SU-DHL-6 (cell line): ENCODE results near the gene TWSG1.

ENCODE experiments used
- H2AFZ ChIP-seq: fragments of 200-600 bp; sonication (generic); 2 replicates; pipeline ENCODE4 v1.6.1; 2014; ENCODE audit warnings: low read depth, mild to moderate bottlenecking, moderate library complexity, mixed read lengths, antibody characterized with exemption, low read length; ENCODE audit not compliant: severe bottlenecking
- H3F3A ChIP-seq: fragments of 200-600 bp; shearing (Covaris generic); 2 replicates; pipeline ENCODE4 v1.6.0; 2016; ENCODE audit warnings: antibody characterized with exemption, mild to moderate bottlenecking; ENCODE audit not compliant: insufficient read depth
- H3K27ac ChIP-seq: fragments of 200-600 bp; sonication (generic); 2 replicates; pipeline ENCODE4 v1.5.1; 2016; ENCODE audit warnings: low read depth, mild to moderate bottlenecking, low read length, moderate library complexity, mixed read lengths
- H3K27me3 ChIP-seq: fragments of 200-600 bp; sonication (generic), shearing (Covaris generic); 2 replicates; pipeline ENCODE4 v1.6.0; 2014; ENCODE audit warnings: mild to moderate bottlenecking, low read length
- H3K36me3 ChIP-seq: fragments of 200-600 bp; sonication (generic); 2 replicates; pipeline ENCODE4 v1.6.1; 2014; ENCODE audit warnings: mild to moderate bottlenecking, low read length, mixed read lengths
- H3K4me2 ChIP-seq: fragments of 300-600, 200-600 bp; shearing (Covaris generic), sonication (generic); 2 replicates; pipeline ENCODE4 v1.6.0; 2014; ENCODE audit warnings: low read length, low read depth, mild to moderate bottlenecking; ENCODE audit not compliant: poor library complexity, severe bottlenecking
- H3K4me3 ChIP-seq: fragments of 200-600 bp; sonication (generic); 2 replicates; pipeline ENCODE4 v1.5.1; 2014; ENCODE audit warnings: antibody characterized with exemption, low read length, mild to moderate bottlenecking, mixed read lengths; ENCODE audit not compliant: insufficient read depth, poor library complexity, severe bottlenecking
- H3K79me2 ChIP-seq: fragments of 200-600 bp; sonication (generic); 2 replicates; pipeline ENCODE4 v1.6.1; 2014; ENCODE audit warnings: mild to moderate bottlenecking, low read length, moderate library complexity; ENCODE audit not compliant: insufficient read depth
- H3K9ac ChIP-seq: fragments of 200-600 bp; sonication (generic); 2 replicates; pipeline ENCODE4 v1.7.0; 2014; ENCODE audit warnings: mild to moderate bottlenecking, low read length
- H3K9me2 ChIP-seq: fragments of 200-600 bp; sonication (generic); replicated peaks from 2 replicates; pipeline ENCODE4 v1.6.1; 2014; ENCODE audit warnings: low read length; ENCODE audit not compliant: insufficient read depth
- H3K9me3 ChIP-seq: fragments of 200-600 bp; sonication (generic); 2 replicates; pipeline ENCODE4 v1.6.1; 2014; ENCODE audit warnings: low read length, mixed read lengths; ENCODE audit not compliant: insufficient read depth
- H4K20me1 ChIP-seq: fragments of 200-600 bp; sonication (generic); 2 replicates; pipeline ENCODE4 v1.6.1; 2014; ENCODE audit warnings: low read depth, mild to moderate bottlenecking, antibody characterized with exemption, low read length, moderate library complexity, mixed read lengths
- CTCF ChIP-seq: fragments of 200-600 bp; sonication (generic); IDR thresholded peaks from one replicate; pipeline ENCODE4 v1.5.1; 2017; ENCODE audit warnings: antibody characterized with exemption, mild to moderate bottlenecking, low read length, moderate library complexity; ENCODE audit not compliant: insufficient read depth, poor library complexity, severe bottlenecking
- EZH2phosphoT487 ChIP-seq: fragments of 200-600 bp; sonication (generic), shearing (Covaris generic); conservative IDR thresholded peaks from 2 replicates; pipeline ENCODE4 v1.6.1; 2018; ENCODE audit warnings: mild to moderate bottlenecking, antibody characterized with exemption, low read length, moderate library complexity, mixed read lengths

The TWSG1 gene

GRCh38 chr18:9410515-9410914 is 75.9 kb downstream of the TWSG1 start:
- Histone ChIP-seq H3K4me3 (no peak overlapping the region), H3K4me2 (no peak overlapping the region), H3K27ac (no peak overlapping the region), H3K9me2 (no peaks in the 10 kb centered on the region), H3F3A (no peaks in the 10 kb centered on the region), H3K36me3 (no peaks in the 10 kb centered on the region), H3K9ac (no peak overlapping the region), H3K9me3 (peaks cover 9% of the 10 kb centered on the region; the same call in 1 of the 2 replicates), H2AFZ (no peak overlapping the region), H3K27me3 (no peaks in the 10 kb centered on the region), H4K20me1 (no peaks in the 10 kb centered on the region), H3K79me2 (no peaks in the 10 kb centered on the region)
- no peak for TF ChIP-seq EZH2phosphoT487
- no peak for TF ChIP-seq CTCF

- no peaks in the 10 kb centered on the region for H3K36me3 ChIP-seq
- H3K27me3 ChIP-seq: no peaks in the 10 kb centered on the region
- H3K27ac ChIP-seq: no peak overlapping the region
- no peaks in the 10 kb centered on the region for H4K20me1 ChIP-seq
- no peaks in the 10 kb centered on the region for H3F3A ChIP-seq
- H3K4me3 ChIP-seq: no peak overlapping the region
- no peak overlapping the region for H3K4me2 ChIP-seq
- no peaks in the 10 kb centered on the region for H3K9me2 ChIP-seq
- H3K79me2 ChIP-seq: no peaks in the 10 kb centered on the region
- H3K9me3 ChIP-seq: peaks cover 9% of the 10 kb centered on the region; the same call in 1 of the 2 replicates
- H3K9ac ChIP-seq: no peak overlapping the region
- H2AFZ ChIP-seq: no peak overlapping the region
- no peak for TF ChIP-seq EZH2phosphoT487
- no peak for TF ChIP-seq CTCF
Observed at GRCh38 chr18:9413576-9413975, 79.0 kb downstream of the TWSG1 start.

- Histone ChIP-seq H3K36me3 (no peaks in the 10 kb centered on the region), H3K27me3 (no peaks in the 10 kb centered on the region), H3K79me2 (no peaks in the 10 kb centered on the region), H3K9ac (no peak overlapping the region), H3K4me3 (no peak overlapping the region), H3K27ac (no peak overlapping the region), H3K9me2 (no peaks in the 10 kb centered on the region), H2AFZ (no peak overlapping the region), H3K9me3 (no peaks in the 10 kb centered on the region), H4K20me1 (no peaks in the 10 kb centered on the region), H3K4me2 (no peak overlapping the region), H3F3A (no peaks in the 10 kb centered on the region)
- TF ChIP-seq EZH2phosphoT487 (no peak), CTCF (no peak)
Observed at GRCh38 chr18:9416563-9417072, 82.0 kb downstream of the TWSG1 start.
